ENCODE results near the gene METTL6. TPM values are rescaled to one million over a fixed set of nuclear protein-coding genes. Genes with fewer than 3 reads are reported as not detected.

The METTL6 gene
- total and polyA plus RNA-seq, 2 of the 4 experiments (the other 2 are of a cell fraction) = 15.4 to 21.5 TPM

DNA sequence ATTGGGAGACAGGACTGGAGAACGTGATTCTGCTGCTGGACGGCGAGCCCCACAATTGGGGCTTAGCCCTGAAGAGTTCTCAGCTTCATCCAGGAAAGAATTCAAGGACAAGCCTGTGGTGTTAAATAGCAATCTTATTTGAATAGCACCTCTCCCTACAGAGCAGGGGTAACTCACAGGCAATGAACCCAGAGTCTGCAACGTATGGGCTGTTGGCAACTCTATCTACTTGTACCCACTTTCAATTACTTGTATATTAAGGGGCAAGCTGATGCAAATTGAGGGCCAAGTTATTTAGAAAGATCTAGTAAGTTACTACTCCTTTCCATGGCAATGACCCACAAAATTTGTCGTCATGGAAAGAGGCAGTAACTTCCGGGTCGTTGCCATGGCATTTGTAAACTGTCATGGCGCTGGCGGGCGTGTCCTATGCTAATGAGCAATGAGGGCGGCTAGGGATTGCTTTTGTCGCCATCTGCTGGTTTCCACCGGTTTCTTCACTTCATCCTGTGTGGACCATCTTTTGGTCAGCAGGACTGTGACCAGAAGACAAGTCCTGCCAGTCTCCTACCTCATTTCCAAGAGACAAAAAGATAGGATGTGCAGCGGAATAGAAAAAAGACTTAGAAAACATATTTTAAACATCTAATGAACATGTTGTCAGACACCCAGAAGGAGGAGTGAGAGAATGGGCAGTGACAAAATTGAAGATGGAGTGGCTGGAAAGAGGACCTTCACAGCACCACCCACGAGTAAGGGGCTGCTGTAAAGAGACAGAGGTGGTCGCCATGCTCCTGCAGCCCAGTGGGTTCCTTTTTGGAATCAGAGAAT is 49.2 kb downstream of the METTL6 start:
- no peak overlapping the region for H3K27ac ChIP-seq (ENCODE audit: insufficient read depth, low read length)
- DNase-seq (peak; percentile 93), ATAC-seq (ENCODE audit: low read depth) (peak; percentile 100)
- no TSS peak for BruUV-seq (replicated peaks)
- H3K4me3 ChIP-seq (ENCODE audit: insufficient read depth, low read depth, low read length) = no peak overlapping the region
- peak overlapping the region; percentile 84 to 99 for H4K8ac ChIP-seq (ENCODE audit: low read depth in 2 of 2, low read length in 2 of 2)
- WGBS, 2 experiments (ENCODE audit: extremely low coverage in 2 of 2, insufficient read length in 1 of 2) = no CpG with 5 or more reads among the region's 16 CpGs
- H3K79me1 ChIP-seq (ENCODE audit: low read depth in 1 of 2, low read length in 2 of 2) = no peaks in the 10 kb centered on the region
- H2BK120ac ChIP-seq (ENCODE audit: low read depth, low read length) = no peak overlapping the region
- H4K5ac ChIP-seq (ENCODE audit: low read depth, low read length) = peak overlapping the region; percentile 77
- ChIA-PET POLR2A (ENCODE audit: unreplicated experiment) (no interaction called here), CTCF (interaction anchor here (1.0 to 1.9 kb wide), 2 partner anchors 110 to 113 kb away, joined by 3 to 11 read pairs; no protein-coding TSS in a partner anchor)
- H2BK20ac ChIP-seq (ENCODE audit: low read depth, low read length) = no peak overlapping the region
- H3K4ac ChIP-seq (ENCODE audit: low read depth, low read length) = peak overlapping the region; percentile 12; the same call in 1 of the 2 replicates
- no peak overlapping the region for H2BK5ac ChIP-seq (ENCODE audit: low read depth, low read length, poor library complexity, severe bottlenecking)
- H3K9me3 ChIP-seq (ENCODE audit: control insufficient read depth, insufficient read depth, low read length) = no peaks in the 10 kb centered on the region
- no peaks in the 10 kb centered on the region for H3K4me1 ChIP-seq (ENCODE audit: control insufficient read depth, insufficient read depth, low read length)
- TF ChIP-seq, protein P1, sequence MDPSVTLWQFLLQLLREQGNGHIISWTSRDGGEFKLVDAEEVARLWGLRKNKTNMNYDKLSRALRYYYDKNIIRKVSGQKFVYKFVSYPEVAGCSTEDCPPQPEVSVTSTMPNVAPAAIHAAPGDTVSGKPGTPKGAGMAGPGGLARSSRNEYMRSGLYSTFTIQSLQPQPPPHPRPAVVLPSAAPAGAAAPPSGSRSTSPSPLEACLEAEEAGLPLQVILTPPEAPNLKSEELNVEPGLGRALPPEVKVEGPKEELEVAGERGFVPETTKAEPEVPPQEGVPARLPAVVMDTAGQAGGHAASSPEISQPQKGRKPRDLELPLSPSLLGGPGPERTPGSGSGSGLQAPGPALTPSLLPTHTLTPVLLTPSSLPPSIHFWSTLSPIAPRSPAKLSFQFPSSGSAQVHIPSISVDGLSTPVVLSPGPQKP (IDR thresholded peaks at IDR 0.05; ENCODE audit: borderline replicate concordance, low read depth, low read length) = no peak
- no peak for TF ChIP-seq RCOR1 (IDR thresholded peaks at IDR 0.05; ENCODE audit: insufficient replicate concordance, low read length)
- TF ChIP-seq, protein P2, sequence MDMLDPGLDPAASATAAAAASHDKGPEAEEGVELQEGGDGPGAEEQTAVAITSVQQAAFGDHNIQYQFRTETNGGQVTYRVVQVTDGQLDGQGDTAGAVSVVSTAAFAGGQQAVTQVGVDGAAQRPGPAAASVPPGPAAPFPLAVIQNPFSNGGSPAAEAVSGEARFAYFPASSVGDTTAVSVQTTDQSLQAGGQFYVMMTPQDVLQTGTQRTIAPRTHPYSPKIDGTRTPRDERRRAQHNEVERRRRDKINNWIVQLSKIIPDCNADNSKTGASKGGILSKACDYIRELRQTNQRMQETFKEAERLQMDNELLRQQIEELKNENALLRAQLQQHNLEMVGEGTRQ (IDR thresholded peaks at IDR 0.05; ENCODE audit: low read depth, low read length) = peak; percentile 12; the same call in 1 of the 2 replicates
- no peak for TF ChIP-seq CHD1 (IDR thresholded peaks at IDR 0.05; ENCODE audit: low read depth, low read length)
- peak; percentile 93 for TF ChIP-seq RAD21 (IDR thresholded peaks at IDR 0.05; ENCODE audit: low read length)
- TF ChIP-seq CEBPB (IDR thresholded peaks at IDR 0.05; ENCODE audit: low read depth, low read length) = peak; percentile 58; the same call in 1 of the 2 replicates
- TF ChIP-seq, protein P3, sequence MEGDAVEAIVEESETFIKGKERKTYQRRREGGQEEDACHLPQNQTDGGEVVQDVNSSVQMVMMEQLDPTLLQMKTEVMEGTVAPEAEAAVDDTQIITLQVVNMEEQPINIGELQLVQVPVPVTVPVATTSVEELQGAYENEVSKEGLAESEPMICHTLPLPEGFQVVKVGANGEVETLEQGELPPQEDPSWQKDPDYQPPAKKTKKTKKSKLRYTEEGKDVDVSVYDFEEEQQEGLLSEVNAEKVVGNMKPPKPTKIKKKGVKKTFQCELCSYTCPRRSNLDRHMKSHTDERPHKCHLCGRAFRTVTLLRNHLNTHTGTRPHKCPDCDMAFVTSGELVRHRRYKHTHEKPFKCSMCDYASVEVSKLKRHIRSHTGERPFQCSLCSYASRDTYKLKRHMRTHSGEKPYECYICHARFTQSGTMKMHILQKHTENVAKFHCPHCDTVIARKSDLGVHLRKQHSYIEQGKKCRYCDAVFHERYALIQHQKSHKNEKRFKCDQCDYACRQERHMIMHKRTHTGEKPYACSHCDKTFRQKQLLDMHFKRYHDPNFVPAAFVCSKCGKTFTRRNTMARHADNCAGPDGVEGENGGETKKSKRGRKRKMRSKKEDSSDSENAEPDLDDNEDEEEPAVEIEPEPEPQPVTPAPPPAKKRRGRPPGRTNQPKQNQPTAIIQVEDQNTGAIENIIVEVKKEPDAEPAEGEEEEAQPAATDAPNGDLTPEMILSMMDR (conservative IDR thresholded peaks at IDR 0.05; ENCODE audit: low read depth, low read length) = peak; percentile 95
- TF ChIP-seq MXI1 (IDR thresholded peaks at IDR 0.05; ENCODE audit: borderline replicate concordance, low read depth, low read length) = peak; percentile 88; the same call in 1 of the 2 replicates
- peak; percentile 98 for TF ChIP-seq SMC3 (IDR thresholded peaks at IDR 0.05; ENCODE audit: low read depth, low read length)
- peak; percentile 21; the same call in 1 of the 2 replicates for TF ChIP-seq MAZ (IDR thresholded peaks at IDR 0.05; ENCODE audit: borderline replicate concordance, low read depth, low read length)
- no peak for TF ChIP-seq FOS (IDR thresholded peaks at IDR 0.05; ENCODE audit: low read depth, low read length)
- 0 out of 2 replicates have a peak, but pooled peaks have one; percentile 30 for TF ChIP-seq POLR2A (IDR thresholded peaks at IDR 0.05; ENCODE audit: low read depth, low read length)
- peak overlapping the region; percentile 62 for H3K14ac ChIP-seq (replicated peaks; ENCODE audit: low read depth, low read length)
- in situ Hi-C loops (cut with MboI; ENCODE audit: low sequenced_read_pairs) = loop anchor here (25.0 kb wide), 1 partner anchor 266 kb away; no protein-coding TSS in a partner anchor
- dilution Hi-C loops (cut with HindIII; ENCODE audit: low sequenced_read_pairs, unreplicated experiment) = no loop called here
- no peak overlapping the region for H2AK5ac ChIP-seq (ENCODE audit: low read depth, low read length)
- 0 out of 2 replicates have a peak overlapping the region, but pooled peaks have one; percentile 18 for H4K91ac ChIP-seq (ENCODE audit: insufficient read depth, low read depth, low read length)
- no peak overlapping the region for H2AK9ac ChIP-seq (replicated peaks; ENCODE audit: low read depth, low read length, poor library complexity)
- no peaks in the 10 kb centered on the region for H3K36me3 ChIP-seq (ENCODE audit: control insufficient read depth, insufficient read depth, low read length)
- no peaks in the 10 kb centered on the region for H3K27me3 ChIP-seq (ENCODE audit: control insufficient read depth, insufficient read depth, low read length)
- no peak overlapping the region for H3K9ac ChIP-seq (ENCODE audit: low read depth, low read length)
- intact Hi-C loops (cut with micrococcal nuclease) = loop anchor here (1.0 to 2.0 kb wide), 2 partner anchors 45 to 110 kb away; partner anchors contain the start of gene SH3BP5
- H3K56ac ChIP-seq (ENCODE audit: extremely low read depth, insufficient read depth, low read length) = no peak overlapping the region
- no peaks in the 10 kb centered on the region for H4K20me1 ChIP-seq (ENCODE audit: insufficient read depth, low read length)
- no peak overlapping the region for H3K23ac ChIP-seq (ENCODE audit: low read depth, low read length)
- no peaks in the 10 kb centered on the region for H3K9me1 ChIP-seq (ENCODE audit: insufficient read depth, low read length)
- H2BK15ac ChIP-seq (ENCODE audit: low read depth, low read length) = no peak overlapping the region
- peak overlapping the region; percentile 44; the same call in 1 of the 2 replicates for H3K4me2 ChIP-seq (ENCODE audit: low read depth, low read length)
- H2AFZ ChIP-seq (replicated peaks; ENCODE audit: low read length, poor library complexity) = peak overlapping the region; percentile 91
- H3K18ac ChIP-seq (ENCODE audit: low read depth, low read length) = no peak overlapping the region
